Prostate gland (tissue), 2 donors: Measurements from ENCODE around the gene GABBR2. TPM values are rescaled to one million over a fixed set of nuclear protein-coding genes. Genes with fewer than 3 reads are reported as not detected.

Experiments used
- DNase-seq: peaks from one replicate; pipeline ENCODE4 v3.0.0-alpha.2; 2019; ENCODE audit warnings: low spot score
- H3K27ac ChIP-seq, 2 donors: fragments of 200-600 bp; sonication (generic); 2 replicates each; pipeline ENCODE4 v1.5.1; 2017 to 2019
- H3K27me3 ChIP-seq: fragments of 200-600 bp; sonication (generic); replicated peaks from 2 replicates; pipeline ENCODE4 v1.5.1; 2019; ENCODE audit not compliant: insufficient read depth
- H3K36me3 ChIP-seq, 2 donors: fragments of 200-600 bp; sonication (generic); 1 replicate in 1 of 2; 2 replicates in 1 of 2; pipeline versions ENCODE4 v1.5.1 to v1.8.1; 2017 to 2019
- H3K4me1 ChIP-seq: fragments of 200-600 bp; sonication (generic); replicated peaks from 2 replicates; pipeline ENCODE4 v1.5.1; 2019
- H3K4me3 ChIP-seq, 2 donors: fragments of 200-600 bp; sonication (generic); 2 replicates each; pipeline ENCODE4 v1.5.1; 2017 to 2019
- H3K9me3 ChIP-seq: fragments of 200-600 bp; sonication (generic); 2 replicates; pipeline ENCODE4 v1.5.1; 2017
- POLR2A ChIP-seq: fragments of 450-650 bp; IDR thresholded peaks from one replicate; pipeline ENCODE4 v1.6.1; 2016; ENCODE audit warnings: antibody characterized with exemption, mild to moderate bottlenecking
- POLR2AphosphoS5 ChIP-seq: sonication (generic); formaldehyde crosslinking; IDR thresholded peaks from one replicate; pipeline ENCODE4 v1.6.1; 2017; ENCODE audit warnings: antibody characterized with exemption
- WGBS: methylation state at CpG from one replicate; pipeline ENCODE4 v1.1.5; 2018; 5-methylcytosine and 5-hydroxymethylcytosine counted together
- intact Hi-C: fragments of 100-400 bp; cut with DNase I; formaldehyde crosslinking; loops from one replicate; pipeline ENCODE4 v1.14.2; 2022
- total RNA-seq, 2 donors: library from RNA; depleted of rRNA; stranded (reverse); fragments of >200 nt; gene quantifications; one replicate each; pipeline ENCODE4 v1.1.0, GENCODE V29; 2016
- TF ChIP-seq, protein P1 (sequence below), 4 experiments: fragments of 200-600 bp in 2 of 4; fragments of 450-650 bp in 2 of 4; sonication (generic) in 2 of 4; IDR thresholded peaks; 1 replicate in 3 of 4; 2 replicates in 1 of 4; pipeline ENCODE4 v1.5.1; 2016 to 2019; ENCODE audit warnings: antibody characterized with exemption in 4 of 4, mild to moderate bottlenecking in 2 of 4, moderate library complexity in 2 of 4

GABBR2 gene
- total RNA-seq, 2 donors from 2014 or later: 0.97 TPM; not detected in 1

GRCh38 chr9:98432134-98432533, 276.6 kb downstream of the GABBR2 start:
- no peak overlapping the region for H3K4me3 ChIP-seq
- no peaks in the 10 kb centered on the region for H3K36me3 ChIP-seq
- TF ChIP-seq, protein P1, sequence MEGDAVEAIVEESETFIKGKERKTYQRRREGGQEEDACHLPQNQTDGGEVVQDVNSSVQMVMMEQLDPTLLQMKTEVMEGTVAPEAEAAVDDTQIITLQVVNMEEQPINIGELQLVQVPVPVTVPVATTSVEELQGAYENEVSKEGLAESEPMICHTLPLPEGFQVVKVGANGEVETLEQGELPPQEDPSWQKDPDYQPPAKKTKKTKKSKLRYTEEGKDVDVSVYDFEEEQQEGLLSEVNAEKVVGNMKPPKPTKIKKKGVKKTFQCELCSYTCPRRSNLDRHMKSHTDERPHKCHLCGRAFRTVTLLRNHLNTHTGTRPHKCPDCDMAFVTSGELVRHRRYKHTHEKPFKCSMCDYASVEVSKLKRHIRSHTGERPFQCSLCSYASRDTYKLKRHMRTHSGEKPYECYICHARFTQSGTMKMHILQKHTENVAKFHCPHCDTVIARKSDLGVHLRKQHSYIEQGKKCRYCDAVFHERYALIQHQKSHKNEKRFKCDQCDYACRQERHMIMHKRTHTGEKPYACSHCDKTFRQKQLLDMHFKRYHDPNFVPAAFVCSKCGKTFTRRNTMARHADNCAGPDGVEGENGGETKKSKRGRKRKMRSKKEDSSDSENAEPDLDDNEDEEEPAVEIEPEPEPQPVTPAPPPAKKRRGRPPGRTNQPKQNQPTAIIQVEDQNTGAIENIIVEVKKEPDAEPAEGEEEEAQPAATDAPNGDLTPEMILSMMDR (IDR thresholded peaks at IDR 0.05): no peak
- DNase-seq: no peak
- intact Hi-C loops: no loop called here
- no peak overlapping the region for H3K27ac ChIP-seq
- 65% methylated on average over 6 of the region's 6 CpGs for WGBS
- H3K4me1 ChIP-seq: no peaks in the 10 kb centered on the region
- H3K27me3 ChIP-seq: no peaks in the 10 kb centered on the region
- no peaks in the 10 kb centered on the region for H3K9me3 ChIP-seq

- WGBS: 60% methylated on average over 3 of the region's 3 CpGs
- no peak overlapping the region for H3K4me3 ChIP-seq
- H3K36me3 ChIP-seq: no peaks in the 10 kb centered on the region
- TF ChIP-seq, protein P1 (IDR thresholded peaks at IDR 0.05): no peak
- TF ChIP-seq POLR2A (no peak), POLR2AphosphoS5 (no peak)
- no peaks in the 10 kb centered on the region for H3K9me3 ChIP-seq
- H3K27ac ChIP-seq: no peak overlapping the region
- no peaks in the 10 kb centered on the region for H3K4me1 ChIP-seq
- no peaks in the 10 kb centered on the region for H3K27me3 ChIP-seq
- intact Hi-C loops: no loop called here
- DNase-seq: no peak
Observed at GRCh38 chr9:98430535-98431292, 278.0 kb downstream of the GABBR2 start.

GRCh38 chr9:98429613-98430012, 279.1 kb downstream of the GABBR2 start:
- intact Hi-C loops: no loop called here
- Histone ChIP-seq H3K4me1 (no peaks in the 10 kb centered on the region), H3K27me3 (no peaks in the 10 kb centered on the region), H3K9me3 (no peaks in the 10 kb centered on the region), H3K27ac (no peak overlapping the region), H3K4me3 (no peak overlapping the region), H3K36me3 (no peaks in the 10 kb centered on the region)
- TF ChIP-seq POLR2A (no peak), POLR2AphosphoS5 (no peak)
- TF ChIP-seq, protein P1 (IDR thresholded peaks at IDR 0.05): no peak
- no peak for DNase-seq
- 79% methylated on average over 1 of the region's 1 CpG for WGBS

- no peaks in the 10 kb centered on the region for H3K36me3 ChIP-seq
- TF ChIP-seq POLR2AphosphoS5 (no peak), POLR2A (no peak)
- TF ChIP-seq, protein P1 (IDR thresholded peaks at IDR 0.05): no peak
- H3K9me3 ChIP-seq: no peaks in the 10 kb centered on the region
- 93% methylated on average over 2 of the region's 2 CpGs for WGBS
- no peaks in the 10 kb centered on the region for H3K4me1 ChIP-seq
- H3K27me3 ChIP-seq: no peaks in the 10 kb centered on the region
- no peak overlapping the region for H3K4me3 ChIP-seq
- DNase-seq: no peak
- intact Hi-C loops: no loop called here
- H3K27ac ChIP-seq: no peak overlapping the region
Observed at GRCh38 chr9:98428454-98428853, 280.3 kb downstream of the GABBR2 start.

DNA sequence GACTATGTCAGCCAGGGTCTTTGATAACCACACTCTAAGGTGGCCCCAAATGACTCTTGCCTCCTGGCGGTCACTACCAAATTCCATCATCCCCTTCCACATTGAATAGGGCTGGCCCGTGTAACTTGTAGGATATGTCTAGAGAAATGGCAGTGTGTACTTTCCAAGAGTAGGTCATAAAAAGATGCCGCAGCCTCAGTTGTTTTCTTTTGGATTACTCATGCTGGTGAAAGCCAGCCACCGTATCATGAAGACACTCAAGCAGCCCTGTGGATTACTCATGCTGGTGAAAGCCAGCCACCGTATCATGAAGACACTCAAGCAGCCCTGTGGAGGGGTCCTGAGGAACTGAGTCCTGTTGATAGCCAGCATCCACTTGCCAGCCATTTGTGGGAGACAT, 281.2 kb downstream of the GABBR2 start:
- no peak for TF ChIP-seq POLR2AphosphoS5
- Histone ChIP-seq H3K36me3 (no peaks in the 10 kb centered on the region), H3K9me3 (no peaks in the 10 kb centered on the region), H3K27ac (no peak overlapping the region), H3K4me3 (no peak overlapping the region), H3K4me1 (no peaks in the 10 kb centered on the region), H3K27me3 (no peaks in the 10 kb centered on the region)
- intact Hi-C loops: no loop called here
- no peak for DNase-seq
- WGBS: 66% methylated on average over 5 of the region's 5 CpGs
